GM12891 (cell line): ENCODE results near the gene PSPN.
A peak's percentile ranks its signal among the peaks of the same experiment; 100 is the strongest.

Experiments used
- DNase-seq: peaks from one replicate; pipeline ENCODE4 v3.0.0; 2011; ENCODE audit warnings: low spot score; ENCODE audit not compliant: insufficient read length
- FAIRE-seq: peaks from 2 replicates; lab custom pipeline; 2011; peaks lifted over from hg19 to GRCh38; lab: Jason Lieb, UNC
- PAX5 ChIP-seq: IDR thresholded peaks from 2 replicates; pipeline ENCODE4 v1.6.1; 2011; ENCODE audit warnings: low read length, moderate library complexity, mild to moderate bottlenecking; ENCODE audit not compliant: insufficient read depth, severe bottlenecking
- POLR2A ChIP-seq: IDR thresholded peaks from 2 replicates; pipeline ENCODE4 v1.6.1; 2011; ENCODE audit warnings: low read depth, low read length, control low read depth
- POLR2AphosphoS5 ChIP-seq: IDR thresholded peaks from 2 replicates; pipeline ENCODE4 v1.6.1; 2011; ENCODE audit warnings: low read depth, low read length, control low read depth
- POU2F2 ChIP-seq: IDR thresholded peaks from 2 replicates; pipeline ENCODE4 v1.6.1; 2011; ENCODE audit warnings: low read depth, mild to moderate bottlenecking, control low read depth, low read length, moderate library complexity
- SPI1 ChIP-seq: IDR thresholded peaks from 2 replicates; pipeline ENCODE4 v1.6.1; 2011; ENCODE audit warnings: low read depth, low read length, control low read depth
- TAF1 ChIP-seq: IDR thresholded peaks from 2 replicates; pipeline ENCODE4 v1.6.1; 2011; ENCODE audit warnings: low read depth, low read length, control low read depth

The PSPN gene

DNA sequence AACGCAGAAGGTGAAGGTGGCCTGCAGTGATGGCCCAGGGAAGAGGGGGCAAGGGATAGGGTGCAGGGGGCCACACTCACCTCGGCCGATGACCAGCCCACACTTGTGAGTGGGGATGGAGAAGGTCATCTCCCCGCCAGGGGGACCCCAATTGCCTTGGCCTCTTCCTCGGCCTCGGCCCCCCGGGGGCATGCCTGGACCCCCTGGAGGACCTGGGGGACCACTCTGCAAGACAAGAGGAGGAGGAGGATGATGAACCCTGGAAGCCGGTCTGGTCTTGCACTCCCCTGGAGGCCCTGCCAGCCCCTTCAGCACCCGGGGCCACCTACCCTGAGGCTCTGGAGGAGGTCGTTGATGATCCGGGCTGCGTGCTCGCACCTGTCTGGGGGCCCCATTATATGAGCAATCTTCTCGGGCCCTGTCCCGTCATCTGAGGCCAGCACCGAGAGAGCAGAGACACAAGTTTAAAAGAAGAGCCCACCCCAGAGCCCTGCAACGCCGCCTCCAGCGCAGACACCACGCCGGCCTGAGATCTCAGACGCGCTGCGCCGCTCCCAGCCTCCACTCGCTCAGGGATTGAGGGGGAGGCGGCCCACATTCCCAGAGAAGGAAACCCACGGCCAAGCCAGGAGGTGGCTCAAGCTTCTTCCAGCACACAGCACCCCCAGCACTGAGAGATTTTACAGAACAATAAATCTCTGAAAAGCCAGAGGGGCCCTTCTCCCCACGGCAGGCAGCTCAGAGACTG, 41.1 kb upstream of the PSPN start:
- no peak for FAIRE-seq
- TF ChIP-seq SPI1 = no peak
- TF ChIP-seq POLR2AphosphoS5 = 0 out of 2 replicates have a peak, but pooled peaks have one; percentile 5
- DNase-seq = no peak

DNA sequence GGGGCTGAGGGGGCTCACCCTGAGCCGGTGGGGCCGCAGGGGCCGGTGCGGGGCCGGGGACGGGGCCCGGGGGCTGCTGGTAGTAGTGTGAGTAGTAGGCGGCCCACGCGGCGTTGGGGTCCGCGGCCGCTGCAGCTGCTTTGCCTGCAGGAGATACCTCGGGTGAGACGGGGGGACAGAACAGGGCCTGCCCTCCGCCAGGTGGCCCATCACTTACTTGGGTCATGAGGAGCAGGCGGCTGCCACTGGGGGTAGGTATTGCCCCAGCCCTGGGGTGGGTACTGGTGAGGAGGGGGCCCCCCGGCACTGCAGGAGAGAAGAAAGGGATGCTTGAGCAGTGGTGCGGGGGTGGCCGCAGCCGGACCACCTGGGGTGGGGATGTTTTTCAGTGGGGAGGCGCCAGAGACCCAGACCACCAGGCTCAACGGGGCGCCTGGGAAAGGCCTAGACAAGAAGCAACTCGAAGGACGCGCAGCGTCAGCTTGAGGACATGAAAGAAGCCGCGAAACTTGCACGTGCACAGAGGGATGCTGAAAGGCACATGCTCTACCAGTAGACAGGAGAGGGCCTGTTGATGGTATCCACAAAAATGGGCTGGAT, 40.0 kb upstream of the PSPN start:
- DNase-seq (no peak), FAIRE-seq (no peak)
- TF ChIP-seq POU2F2 (no peak), POLR2A (no peak)

DNA sequence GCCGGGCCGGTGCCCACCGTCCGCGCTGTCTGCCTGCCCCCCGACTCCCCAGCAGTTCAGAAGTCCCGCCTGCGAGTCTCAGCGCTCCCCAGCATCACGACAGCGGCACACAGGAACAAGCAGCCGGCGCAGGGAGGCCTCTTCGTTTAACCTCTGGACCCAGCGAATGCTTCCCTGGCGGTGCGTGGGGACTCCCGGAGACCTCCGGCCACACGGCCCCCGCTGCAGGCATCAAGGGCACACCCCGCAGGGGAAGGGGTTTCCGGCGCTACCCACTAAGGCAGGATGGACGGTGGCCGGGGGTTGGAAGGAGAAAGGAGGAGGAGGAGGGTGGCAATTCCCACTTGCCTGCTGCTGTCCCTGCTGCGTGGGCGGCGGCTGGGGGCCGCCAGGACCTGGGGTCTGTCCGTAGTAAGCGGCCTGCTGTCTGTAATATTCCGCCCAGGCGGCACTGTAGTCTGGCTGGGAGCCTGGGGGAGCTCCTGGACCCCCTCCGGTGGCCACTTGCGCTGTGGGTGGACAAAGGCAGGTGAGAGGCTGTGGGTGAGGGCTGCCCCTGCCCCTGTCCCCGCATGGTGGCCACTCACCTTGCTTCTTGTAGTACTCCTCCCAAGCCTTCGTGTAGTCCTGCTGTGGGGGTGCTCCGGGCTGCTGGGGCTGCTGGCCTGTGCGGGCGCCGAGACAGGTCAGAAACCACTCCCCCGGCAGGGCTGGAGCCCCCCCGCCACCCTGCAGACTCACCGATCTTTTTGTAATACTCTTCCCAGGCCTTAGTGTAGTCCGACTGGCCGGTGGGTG, 39.3 kb upstream of the PSPN start:
- DNase-seq (no peak), FAIRE-seq (no peak)
- TF ChIP-seq POLR2A (no peak), POLR2AphosphoS5 (peak; percentile 37; the same call in 1 of the 2 replicates)

DNA sequence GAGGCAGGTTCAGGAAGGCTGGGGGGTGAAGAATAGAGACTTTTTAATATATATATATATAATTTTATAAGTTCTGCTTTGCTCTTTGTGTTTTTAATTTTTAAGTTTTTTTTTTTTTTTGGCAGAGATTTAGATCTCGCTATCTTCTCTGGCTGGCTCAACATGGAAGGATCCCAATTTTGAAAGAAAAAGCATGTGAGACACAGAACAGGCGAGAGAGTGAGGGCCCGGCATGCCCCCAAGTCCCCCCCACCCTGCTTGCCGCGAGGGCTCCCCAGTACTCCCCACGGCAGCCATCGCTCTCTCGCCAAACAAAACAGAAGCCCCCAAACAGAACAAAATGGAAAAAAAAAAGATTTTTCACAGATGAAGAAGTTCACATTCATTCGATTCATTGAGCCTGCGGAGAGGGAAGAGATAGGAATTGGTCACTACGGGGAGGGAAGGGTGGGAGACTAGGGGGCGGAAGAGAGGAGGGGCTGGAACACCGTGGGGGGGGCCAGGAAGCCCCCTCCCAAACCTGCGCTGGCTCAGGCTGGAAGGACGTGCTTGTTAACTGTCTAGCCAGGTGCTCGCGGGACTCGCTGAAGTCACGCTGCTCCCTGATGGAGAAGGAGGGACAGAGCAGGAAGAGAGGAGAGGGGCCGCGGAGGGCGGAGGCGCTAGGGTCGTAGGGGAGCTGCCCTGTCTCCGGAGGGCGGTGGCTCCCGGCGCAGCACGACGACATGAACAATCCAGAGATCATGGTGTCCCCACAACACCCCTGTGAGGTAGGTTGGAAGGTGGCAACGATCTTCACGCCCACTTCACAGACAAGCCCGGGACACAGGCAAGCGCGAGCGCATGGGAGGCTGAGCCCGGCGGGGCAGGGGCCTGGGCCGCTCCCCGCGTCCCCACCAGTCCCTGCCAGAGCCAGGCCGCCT, 38.2 kb upstream of the PSPN start:
- no peak for DNase-seq
- no peak for FAIRE-seq
- TF ChIP-seq PAX5 (no peak), POLR2AphosphoS5 (no peak), TAF1 (no peak), SPI1 (no peak), POLR2A (no peak), POU2F2 (no peak)

DNA sequence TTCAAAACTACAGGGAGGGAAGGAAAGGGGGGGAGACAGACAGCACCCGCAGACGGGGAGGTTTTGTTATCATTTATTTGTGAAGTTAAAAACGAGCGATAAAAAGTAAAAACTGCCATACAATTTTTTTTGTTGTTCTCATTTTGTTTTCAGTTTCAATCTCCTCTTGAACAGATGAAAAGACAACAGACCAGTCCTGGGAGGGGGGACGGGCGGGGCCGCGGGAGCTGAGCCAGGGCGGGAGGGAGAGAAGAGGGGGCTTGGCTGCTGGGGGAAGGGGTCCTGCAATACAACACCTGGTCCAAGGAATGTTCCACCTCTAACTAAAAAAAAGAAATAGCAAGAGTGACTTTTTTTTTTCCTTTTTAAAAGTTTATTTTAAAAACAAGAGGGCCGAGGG, 37.6 kb upstream of the PSPN start:
- DNase-seq = no peak

DNA sequence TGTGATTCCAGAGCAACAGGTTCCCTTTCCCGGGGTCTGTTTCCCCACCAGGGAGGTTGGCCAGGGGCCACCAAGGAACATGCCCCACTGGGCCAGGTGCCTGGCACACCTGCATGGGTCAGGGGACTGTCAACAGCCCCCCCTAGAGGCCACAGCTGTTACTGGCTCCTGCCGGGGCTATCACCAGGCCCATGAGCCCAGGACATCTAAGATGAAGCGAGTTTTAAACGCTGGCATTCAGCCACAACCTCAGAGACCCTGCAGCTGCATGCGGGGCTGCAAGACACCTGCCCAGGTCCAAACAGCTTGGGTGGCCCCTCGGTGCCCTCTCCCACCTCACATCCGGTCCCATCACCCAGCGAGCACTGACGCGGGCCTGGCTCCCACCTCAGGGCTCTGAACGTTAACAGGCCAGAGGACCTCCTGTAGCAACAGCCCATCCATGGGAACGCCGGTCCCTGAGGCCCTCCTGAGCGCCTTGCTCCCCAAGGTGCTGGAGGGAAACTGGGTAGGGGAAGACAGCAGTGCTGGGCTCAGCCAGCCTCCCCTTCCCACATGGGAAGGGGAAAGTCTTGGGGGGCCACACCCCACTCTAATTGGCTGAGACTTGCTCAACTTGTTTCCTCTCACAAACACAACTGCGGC, 36.8 kb upstream of the PSPN start:
- FAIRE-seq = no peak
- DNase-seq = peak; percentile 69
- TF ChIP-seq PAX5 (no peak), TAF1 (no peak), POU2F2 (no peak), POLR2AphosphoS5 (no peak; the same call in 1 of the 2 replicates), POLR2A (no peak; the same call in 1 of the 2 replicates), SPI1 (no peak)

More for the DNA sequence above, 37.6 kb upstream of the PSPN start:
- no peak for FAIRE-seq
- TF ChIP-seq TAF1 (no peak), POLR2AphosphoS5 (no peak), POLR2A (no peak)

DNA sequence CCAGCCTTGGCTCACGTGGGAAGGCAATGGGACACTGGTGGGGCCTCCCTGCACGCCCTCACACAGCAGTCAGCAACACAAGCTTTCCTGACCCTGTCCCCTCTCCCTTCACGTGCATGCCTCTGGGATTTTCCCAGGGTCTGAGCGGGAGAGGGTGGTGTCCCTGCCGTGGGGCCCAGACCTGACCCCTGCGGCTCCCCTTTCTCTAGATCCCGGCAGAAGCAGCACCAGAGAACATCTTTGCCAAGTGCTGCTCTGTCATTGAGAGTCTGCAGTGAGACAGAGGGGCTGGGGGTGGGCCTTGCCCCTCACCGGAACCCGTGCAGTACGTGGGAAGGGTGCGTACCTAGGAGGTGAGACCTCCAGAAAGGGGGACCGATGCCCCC, 36.3 kb upstream of the PSPN start:
- FAIRE-seq (no peak), DNase-seq (no peak)
- TF ChIP-seq SPI1 (no peak), POLR2AphosphoS5 (peak; percentile 15), POLR2A (peak; percentile 42; the same call in 1 of the 2 replicates)

DNA sequence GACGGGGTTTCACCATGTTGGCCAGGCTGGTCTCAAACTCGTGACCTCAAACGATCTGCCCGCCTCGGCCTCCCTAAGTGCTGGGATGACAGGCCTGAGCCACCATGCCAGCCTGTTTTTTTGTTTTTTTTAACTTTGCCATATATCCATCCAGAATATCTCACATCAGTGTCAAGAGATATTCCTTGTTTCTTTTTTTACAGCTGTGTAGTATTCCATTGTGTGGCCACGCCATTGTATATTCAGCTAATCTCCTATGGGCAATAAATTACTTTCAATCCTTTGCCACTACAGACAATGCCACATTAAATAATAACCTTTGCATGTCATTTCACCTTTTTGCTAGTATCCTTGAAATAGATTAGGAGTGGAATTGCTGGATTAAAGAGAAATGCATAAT, 33.6 kb upstream of the PSPN start:
- FAIRE-seq = no peak
- TF ChIP-seq POLR2AphosphoS5 (no peak), TAF1 (no peak), POLR2A (no peak)
- no peak for DNase-seq

DNA sequence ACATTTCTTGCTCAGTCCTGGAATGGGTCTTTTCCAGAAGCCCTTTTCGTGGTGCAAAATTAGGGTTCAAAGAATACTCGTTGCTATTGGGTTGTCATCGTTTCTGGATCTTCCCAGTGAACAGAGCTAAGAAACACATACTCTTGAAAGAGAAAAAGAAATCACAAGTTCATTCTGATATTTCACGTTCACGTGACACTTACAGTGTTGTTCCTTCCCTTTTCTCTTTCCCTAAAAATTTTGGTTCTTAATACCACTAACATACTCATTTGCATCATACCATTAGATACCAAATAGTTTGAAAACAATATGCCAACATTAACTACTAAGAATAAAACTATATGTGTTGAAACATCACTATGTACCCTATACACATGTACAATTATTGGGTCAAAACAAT, 30.7 kb upstream of the PSPN start:
- FAIRE-seq (no peak), DNase-seq (no peak)
- no peak for TF ChIP-seq PAX5
- no peak for TF ChIP-seq POLR2A
- no peak for TF ChIP-seq SPI1
- no peak for TF ChIP-seq POU2F2
- no peak for TF ChIP-seq POLR2AphosphoS5
- no peak for TF ChIP-seq TAF1
